Stimulated activated CD4-positive, alpha-beta T cell treated with anti-CD3 and anti-CD28 coated beads, Interleukin-2, amount 100 ng/mL, for 48 hours (primary cell): ENCODE data around the gene COL3A1.

Source experiments
- DNase-seq, 2 donors: peaks; one replicate each; pipeline ENCODE4 v3.0.0-alpha.2; 2020

The COL3A1 gene

DNA sequence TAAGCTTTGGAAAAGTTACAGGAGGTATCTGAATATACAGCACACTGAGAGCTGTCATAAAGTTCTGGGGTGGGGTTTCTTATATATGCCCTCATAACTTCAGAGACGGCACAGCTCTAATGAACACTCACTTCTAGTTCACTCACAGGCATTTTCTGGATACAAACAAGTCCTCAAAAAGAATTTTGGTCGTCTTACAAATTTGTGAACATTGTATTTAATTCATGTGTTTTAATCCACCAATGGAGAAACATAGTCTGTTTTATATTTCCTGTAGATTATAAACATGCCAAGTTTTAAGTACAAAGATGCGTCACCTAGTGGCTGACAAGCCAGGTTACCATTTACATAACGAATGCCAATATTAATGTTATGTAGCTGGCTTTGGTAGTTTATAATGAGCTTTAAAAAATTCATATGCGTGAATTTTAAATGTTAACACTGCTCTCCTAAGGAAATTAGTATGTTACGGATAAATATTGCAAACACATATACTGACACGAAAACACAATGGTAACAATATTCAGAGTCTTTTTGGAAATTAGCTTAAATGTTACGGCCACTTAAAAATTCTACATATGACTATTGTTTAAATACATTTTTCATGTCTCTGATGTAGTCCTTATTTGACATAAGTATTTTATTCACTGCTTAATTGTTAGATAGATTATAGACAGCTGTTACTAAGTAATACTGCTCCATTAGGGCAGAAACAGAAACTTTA is 2.5 kb downstream of the COL3A1 start:
- no peak for DNase-seq

DNA sequence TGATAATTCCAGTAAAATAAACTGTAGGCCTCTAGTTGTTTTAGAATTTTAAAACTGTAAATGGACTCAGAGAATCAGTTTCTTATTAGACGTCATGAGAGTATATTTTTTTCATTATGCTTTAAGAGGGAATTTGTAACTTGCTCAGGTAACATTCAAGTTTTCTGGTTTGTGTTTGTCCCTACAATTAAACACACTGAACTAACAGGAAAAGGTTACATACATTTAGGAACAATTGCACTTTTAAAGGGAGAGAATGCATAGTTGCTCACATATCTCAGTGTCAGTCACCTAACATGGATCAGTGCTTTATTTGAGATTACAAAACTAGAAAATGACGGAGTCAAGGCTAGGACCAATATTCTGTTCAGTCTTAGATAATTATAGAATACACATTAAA is 3.1 kb downstream of the COL3A1 start:
- DNase-seq = no peak

DNA sequence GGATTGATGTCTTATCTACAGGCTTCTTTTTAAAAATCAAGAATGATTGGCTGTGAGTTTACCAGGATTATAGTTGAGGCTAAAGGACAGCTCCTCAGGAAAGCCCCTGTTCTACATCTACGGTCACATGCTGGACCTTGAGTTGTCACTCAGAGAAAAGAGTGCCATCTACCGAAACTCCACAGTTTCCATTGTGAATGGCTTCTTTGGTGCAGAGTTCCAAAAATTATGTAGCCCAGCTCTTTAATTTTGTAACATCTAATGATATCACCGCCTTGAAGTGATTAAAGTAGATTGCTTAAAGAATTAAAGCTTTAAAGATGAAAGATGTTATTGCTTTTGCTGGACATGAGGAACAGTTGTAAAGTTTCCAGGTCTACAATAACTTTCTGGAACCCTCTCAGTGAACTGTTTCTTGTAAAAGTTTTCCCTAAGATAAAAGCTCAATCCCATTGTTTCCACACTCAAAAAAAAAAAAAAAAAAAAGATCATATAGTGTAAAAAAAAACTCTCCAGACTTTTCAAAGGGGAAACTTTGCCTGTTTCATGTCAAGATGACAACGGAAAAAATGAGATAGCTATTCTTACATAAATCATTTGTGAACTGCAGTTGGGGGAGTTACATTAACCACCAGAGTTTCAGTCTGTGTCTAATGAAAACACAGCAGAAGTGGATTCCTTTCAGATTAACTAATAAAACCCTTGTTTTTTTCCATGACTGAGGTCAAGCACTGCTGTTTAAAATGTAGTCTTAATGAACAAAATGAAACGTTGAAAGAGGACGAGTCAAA is 4.3 kb downstream of the COL3A1 start:
- no peak for DNase-seq

DNA sequence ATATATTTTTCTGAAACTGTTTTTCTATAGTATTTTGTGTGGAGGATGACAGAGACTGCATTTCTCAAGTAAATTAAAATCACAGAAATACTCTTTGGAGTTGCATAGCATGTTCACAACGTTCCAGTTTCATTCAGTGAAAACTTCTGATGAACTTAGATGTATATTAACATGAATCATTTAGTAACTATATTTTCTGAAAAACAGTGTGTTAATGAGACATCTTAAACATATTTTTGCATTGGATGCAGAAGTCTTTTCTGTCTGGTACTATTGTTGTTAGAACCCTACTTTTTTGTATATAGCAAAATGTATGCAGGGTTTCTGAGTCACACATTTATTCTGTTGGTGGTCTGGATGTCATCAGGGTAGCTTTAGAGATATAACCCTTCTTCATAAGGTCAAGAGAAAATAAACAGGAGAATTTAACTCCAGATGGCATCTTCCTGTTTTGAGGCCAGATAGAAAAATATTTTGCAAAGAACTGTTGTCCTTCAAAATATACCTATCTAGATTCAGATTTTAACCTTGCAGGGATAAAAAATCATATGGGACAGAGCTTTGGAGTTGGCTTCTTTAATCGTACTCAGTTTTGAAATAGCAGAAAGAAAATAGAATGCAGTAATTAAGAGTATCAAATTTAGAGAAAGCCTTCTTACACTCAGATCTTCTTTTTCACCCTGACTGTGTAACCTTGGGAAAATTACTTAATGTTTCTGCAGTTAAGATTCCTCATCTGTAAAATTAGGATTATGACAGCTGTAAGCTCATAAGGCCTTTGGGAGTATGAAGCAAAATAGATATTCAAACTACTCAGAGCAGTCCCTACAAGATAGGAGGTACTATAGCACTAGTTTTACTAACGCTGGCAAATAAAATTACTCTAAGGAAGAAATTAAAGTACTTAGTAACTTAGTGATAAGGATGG is 5.3 kb downstream of the COL3A1 start:
- no peak for DNase-seq

DNA sequence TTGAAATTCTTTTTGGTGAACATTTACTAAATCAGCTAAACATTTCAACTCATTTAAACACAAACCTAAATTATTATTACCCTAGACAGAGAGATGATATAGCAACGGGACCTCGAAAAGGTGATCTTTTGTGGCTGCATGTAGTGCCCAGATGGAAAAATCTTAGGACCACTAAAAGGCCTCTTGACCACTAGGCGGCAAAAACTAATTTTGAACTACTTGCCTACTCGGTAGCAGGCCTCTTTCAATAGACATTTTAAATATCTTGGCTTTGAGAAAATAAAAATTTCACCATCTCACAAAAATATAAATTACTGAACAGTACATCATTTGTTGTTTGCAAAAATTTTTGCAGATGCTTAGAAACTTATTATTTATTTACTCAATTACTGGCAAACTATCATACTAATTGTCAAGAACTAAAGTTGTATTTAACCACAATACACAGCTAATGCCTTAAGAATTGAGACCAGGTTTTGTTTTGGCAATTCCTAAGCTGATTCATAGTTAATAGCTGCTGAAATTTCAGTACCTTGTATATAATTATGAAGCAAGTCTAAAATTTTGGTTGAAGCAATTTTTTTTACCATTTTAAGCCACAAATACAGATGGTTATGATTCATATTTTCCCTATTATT is 9.4 kb downstream of the COL3A1 start:
- no peak for DNase-seq

DNA sequence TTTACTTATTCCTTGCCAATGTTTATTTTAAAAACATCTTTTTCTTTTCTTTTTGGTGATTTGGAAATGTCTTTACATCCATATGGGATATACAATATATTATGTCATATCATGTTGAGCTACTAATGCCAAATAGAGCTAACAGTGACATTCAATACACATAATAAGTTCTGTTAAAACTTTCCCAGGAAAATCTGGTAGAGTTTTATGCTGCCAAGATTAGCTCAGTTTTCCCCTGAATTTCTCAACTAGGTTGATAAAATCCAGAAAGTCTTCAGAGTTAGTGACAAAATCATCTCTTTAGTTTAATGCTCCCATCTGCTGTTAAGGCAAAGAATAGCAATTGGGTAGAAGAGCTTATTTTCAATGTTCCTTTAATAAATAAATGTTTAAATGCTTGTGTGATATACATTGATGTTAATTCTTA is 9.9 kb downstream of the COL3A1 start:
- DNase-seq = no peak

DNA sequence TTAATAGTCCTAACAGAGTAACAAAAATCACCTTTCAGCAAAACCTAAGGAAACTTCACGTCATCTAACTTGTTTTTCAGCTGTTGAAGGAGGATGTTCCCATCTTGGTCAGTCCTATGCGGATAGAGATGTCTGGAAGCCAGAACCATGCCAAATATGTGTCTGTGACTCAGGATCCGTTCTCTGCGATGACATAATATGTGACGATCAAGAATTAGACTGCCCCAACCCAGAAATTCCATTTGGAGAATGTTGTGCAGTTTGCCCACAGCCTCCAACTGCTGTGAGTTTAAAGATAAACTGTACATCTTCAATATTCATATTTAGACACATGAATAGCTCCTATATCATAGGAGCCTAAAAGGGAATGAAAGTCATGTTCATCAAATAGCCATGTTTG is 10.5 kb downstream of the COL3A1 start:
- DNase-seq = no peak

DNA sequence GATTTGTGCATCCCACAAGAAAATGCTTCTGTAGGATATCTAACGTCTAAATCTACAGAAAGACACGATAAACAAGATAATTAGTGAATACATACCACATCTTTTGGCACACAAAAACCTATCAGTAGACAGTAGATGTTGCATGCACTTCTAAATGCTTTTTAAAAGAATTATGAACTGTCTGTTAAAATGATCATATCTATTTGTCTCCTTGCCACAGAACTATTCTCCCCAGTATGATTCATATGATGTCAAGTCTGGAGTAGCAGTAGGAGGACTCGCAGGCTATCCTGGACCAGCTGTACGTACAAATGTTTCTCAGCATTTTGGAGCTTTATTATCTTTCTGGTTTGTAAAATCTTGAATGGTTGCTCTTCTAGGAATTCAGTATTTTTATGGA is 12.7 kb downstream of the COL3A1 start:
- DNase-seq = no peak

DNA sequence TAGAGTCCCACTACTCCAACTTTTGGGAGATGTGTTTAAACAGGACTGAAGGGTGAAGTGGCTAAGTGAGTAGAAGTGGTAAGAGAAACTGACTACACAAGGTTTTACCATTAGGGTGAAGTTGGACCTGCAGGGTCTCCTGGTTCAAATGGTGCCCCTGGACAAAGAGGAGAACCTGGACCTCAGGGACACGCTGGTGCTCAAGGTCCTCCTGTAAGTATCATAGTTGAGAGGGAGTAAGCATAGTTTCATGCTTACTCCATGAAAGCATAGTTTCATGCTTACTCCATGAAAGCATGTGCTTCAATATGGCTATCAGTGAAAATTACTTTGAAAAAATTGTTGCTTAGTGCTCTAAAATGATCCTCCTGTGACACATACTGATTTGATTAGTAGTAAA is 19.1 kb downstream of the COL3A1 start:
- no peak for DNase-seq

DNA sequence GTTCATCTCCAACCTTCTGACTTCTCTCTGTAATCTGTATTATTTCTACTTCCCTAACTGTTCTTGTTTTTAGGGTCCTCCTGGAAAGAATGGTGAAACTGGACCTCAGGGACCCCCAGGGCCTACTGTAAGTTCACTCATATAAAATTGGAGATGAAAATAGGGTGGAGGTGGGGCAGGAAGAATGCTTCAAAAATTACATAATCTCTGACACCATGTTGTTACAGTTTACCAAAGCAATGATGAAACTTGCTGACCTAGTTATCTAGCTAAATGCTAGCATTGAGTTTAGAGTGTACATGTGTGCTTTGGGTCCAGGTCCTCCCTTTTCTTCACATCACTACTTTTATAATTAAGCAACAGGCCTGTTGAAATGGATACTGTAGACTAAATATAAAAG is 23.1 kb downstream of the COL3A1 start:
- DNase-seq = no peak

DNA sequence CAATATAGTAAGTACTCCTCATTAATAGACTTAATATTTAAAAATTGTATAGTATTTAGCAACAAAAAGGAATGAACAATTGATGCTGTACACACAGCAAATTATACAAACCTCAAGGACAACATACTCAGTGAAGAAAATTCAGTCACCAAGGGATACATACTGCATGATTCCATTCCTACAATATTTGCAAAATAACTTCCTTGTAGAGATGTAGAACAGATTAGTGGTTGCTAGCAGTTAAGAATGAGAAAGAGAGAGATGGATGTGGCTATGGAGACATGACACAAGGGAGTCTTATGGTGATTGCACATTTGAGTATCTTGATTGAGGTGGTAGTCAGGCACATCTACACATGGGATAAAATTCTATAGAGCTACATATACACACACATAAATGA is 26.0 kb downstream of the COL3A1 start:
- no peak for DNase-seq

DNA sequence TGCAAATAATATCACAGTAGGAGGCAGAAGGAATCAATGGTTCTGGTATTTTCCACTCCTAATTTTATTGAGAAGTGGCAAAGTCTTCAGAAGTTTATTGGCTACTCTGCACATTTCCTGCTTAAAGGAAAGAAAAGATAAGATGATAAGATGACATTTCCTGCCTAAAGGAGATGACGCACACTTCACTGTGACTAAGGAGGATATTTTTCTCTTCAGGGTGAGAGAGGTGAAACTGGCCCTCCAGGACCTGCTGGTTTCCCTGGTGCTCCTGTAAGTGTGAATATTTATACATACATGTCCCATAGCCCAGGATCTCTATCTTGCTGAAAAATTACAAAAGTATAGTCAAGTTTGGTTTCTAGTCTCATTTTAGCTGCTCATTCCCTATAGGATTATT is 27.9 kb downstream of the COL3A1 start:
- no peak for DNase-seq

DNA sequence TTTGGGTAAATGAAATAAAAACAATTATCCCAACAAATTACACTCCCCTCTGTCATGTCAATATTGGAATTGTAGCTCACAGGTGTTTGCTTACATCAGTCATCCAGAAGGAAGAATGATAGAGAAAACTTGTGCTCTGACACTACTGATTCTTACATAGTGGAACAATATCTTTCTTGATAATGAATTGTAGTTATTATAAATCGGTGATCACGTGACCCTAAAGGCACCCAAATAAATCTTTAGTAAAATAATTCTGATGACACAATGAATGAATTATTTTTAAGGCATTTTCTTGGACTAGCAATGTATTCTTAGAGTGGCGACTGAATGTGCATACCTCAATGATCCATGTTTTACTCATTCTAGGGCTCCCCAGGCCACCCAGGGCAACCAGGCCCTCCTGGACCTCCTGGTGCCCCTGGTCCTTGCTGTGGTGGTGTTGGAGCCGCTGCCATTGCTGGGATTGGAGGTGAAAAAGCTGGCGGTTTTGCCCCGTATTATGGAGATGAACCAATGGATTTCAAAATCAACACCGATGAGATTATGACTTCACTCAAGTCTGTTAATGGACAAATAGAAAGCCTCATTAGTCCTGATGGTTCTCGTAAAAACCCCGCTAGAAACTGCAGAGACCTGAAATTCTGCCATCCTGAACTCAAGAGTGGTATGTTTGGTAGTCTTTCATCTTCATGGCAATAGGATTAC is 34.5 kb downstream of the COL3A1 start:
- no peak for DNase-seq

DNA sequence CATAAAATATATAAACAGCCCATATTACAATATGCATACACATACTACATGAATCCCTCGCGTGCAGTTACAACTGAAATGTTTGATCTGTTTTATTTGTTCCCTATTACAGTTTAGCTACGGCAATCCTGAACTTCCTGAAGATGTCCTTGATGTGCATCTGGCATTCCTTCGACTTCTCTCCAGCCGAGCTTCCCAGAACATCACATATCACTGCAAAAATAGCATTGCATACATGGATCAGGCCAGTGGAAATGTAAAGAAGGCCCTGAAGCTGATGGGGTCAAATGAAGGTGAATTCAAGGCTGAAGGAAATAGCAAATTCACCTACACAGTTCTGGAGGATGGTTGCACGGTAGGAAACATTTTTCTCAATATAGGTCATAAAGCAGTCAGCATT is 36.4 kb downstream of the COL3A1 start:
- no peak for DNase-seq

DNA sequence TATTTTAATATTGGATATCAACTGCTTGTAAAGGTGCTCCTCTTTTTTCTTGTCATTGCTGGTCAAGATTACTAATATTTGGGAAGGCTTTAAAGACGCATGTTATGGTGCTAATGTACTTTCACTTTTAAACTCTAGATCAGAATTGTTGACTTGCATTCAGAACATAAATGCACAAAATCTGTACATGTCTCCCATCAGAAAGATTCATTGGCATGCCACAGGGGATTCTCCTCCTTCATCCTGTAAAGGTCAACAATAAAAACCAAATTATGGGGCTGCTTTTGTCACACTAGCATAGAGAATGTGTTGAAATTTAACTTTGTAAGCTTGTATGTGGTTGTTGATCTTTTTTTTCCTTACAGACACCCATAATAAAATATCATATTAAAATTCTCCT is 38.2 kb downstream of the COL3A1 start:
- no peak for DNase-seq

DNA sequence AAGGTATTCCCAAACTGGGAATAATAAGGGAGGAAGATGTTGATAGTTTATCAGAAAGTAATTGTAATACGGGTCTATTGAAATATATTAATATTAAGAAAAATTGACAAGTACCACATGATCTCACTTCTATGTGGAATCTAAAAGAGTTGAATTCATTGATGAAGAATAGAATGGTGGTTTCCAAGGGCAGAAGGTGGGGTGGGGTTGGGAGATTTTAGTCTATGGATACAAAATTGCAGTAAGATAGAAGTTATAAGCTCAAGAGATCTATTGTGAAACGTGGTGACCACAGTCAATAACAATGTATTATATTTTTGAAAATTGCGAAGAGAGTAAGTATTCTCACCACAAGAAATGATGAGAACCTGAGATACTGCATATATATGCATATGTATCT is 38.9 kb downstream of the COL3A1 start:
- no peak for DNase-seq

DNA sequence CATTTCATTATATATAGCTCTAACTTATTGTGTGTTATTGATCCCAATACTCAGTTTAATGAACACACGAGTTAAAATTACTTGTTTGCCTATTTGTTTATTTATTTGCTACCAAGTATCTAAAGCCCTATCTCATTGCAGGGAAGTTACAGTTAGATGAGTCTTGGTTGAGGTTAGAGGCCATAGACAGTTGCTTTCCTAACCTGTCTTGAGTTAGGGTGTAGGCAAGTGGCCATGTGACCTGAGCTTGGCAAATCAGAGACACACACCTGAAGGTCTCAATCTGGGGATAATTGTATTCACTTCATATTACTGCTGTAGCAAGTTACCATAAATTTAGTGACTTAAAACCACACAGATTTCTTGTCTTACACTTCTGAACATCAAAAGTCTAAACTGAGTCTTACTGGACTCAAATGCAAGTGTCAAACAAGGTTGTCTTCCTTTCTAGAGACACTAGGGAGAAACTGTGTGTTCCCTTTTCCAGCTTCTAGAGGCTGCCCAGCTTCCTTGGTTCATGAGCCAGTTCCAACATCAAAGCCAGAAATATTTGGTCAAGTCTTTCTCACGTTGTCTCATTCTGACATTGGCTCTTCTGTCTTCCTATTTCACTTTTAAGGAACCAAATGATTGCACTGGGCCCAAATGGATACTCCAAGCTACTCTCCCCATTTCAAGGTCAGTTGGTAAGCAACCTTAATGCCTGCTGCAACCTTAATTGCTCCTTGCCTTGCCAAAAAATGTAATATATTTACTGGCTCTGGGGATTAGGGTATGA is 39.7 kb downstream of the COL3A1 start:
- no peak for DNase-seq

DNA sequence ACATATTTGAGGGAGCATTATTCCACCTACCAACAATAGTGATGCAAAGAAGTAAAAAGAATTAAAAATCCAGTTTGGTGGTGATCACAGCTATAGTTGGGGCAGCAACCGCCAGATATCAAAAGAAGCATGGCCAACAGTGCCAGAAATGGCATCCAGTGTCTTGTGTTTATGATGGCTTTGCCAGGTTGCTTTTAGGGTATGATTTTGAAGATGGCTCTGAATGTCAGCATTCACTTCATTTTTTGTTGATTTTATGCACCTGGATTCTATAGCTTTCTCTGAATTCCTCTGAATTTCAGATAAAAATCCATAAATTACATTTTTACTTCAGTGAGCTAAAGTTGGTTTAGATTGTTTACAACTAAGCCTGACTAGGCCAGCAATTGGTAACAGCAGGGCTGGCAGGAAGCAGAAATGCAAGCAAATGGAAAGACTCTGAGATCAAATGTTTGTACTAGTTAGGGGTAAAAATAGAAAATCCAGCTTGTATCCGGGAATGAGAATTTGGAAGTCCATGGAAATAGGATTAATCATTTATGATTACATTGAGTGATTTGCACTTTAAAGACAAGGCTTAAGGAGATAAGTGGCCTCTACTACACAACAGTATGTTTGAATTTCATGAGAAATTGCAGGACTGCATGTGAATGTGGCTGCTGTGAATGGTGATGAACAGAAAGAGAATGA is 40.4 kb downstream of the COL3A1 start:
- no peak for DNase-seq

DNA sequence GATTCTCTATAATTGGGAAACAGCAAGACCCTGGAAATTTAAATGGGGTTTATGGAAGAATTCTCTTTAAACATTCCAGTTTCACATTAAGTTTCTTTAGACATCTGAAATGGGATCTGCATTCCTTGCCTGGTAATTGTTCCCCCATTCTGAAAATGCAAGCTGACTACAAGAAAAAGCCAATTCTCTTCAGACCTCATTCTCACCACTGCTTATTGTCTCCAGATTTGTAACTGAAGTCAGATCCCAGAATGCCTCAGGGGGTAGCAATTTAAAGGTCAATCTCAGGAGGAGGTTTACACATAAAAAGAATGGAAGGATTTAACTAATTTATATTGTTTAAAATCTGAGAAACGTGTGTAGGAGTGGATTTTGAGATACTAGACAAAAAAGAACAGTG is 41.2 kb downstream of the COL3A1 start:
- no peak for DNase-seq

DNA sequence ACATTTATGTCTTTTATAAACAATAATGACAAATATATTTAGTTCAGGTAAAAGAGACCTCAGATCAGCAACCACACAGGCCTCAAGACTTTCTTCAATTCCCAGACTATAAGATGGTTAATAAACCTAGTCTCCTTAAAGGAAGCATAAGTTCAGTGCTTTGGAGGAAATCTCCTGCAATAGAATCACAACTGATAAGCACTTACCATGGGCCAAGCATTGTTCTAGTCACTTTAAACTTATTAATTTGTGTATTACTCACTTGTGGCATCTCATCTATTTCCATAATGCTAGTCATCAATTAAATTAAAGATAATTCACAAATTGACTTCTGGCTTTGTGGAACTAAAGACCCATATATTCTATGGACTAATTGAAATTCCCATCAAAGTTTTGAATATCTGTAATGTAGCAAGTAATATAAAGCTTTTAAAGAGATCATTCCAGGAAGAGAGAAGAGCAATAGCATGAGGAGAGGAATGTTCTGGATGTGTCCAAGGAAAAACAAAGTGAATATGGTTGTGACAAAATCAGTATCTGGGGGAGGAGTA is 42.2 kb downstream of the COL3A1 start:
- no peak for DNase-seq

DNA sequence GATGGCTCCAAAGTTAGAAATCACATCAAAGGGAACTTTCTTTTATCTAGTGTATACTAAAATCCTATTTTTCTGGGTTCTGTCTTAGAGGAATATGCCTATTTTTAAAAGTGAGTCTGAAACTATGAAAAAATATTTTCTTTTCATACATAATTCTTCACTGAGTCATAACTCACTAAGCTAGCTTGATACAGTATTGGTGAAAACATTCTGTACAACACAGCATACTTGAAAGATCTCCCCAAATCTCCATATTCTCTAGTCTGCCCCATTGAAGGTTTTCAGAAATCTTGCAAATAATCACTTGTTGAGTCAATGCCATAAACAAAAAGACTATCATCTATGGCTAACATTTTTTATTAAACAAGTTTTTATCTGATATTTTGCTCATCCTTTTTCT is 44.5 kb downstream of the COL3A1 start:
- DNase-seq = no peak
